Measurements from ENCODE around the gene HORMAD2.

DNA sequence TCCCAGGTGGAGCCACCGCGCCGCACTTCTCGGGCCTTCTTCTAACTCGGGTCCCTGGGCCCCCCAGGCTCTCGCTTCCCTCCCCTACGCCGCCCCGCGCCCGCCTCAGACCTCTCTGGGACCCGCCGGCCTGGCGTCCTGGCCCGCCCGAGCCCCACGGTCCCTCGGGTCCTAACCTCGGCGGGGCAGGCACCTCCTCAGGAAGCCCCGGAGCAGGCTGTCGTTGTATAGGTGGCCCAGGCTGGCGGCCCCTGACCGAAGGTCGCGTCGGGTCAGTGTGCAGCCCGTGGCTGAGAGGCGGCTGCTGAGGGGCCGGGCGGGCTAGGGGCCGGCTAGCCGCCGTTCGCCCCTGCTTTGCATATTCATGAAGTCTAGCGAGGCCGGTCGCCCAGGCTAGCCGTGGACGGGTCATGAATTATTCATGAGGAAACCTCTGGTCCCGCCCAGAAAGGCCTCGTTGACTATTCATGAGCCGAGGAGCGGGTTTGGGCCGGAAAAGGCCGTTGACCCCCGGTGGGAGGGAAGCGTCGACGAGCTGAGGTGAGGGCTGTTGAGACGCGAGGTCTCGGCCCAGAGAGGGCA lies at the start of gene HORMAD2:
- TF ChIP-seq, protein P1, sequence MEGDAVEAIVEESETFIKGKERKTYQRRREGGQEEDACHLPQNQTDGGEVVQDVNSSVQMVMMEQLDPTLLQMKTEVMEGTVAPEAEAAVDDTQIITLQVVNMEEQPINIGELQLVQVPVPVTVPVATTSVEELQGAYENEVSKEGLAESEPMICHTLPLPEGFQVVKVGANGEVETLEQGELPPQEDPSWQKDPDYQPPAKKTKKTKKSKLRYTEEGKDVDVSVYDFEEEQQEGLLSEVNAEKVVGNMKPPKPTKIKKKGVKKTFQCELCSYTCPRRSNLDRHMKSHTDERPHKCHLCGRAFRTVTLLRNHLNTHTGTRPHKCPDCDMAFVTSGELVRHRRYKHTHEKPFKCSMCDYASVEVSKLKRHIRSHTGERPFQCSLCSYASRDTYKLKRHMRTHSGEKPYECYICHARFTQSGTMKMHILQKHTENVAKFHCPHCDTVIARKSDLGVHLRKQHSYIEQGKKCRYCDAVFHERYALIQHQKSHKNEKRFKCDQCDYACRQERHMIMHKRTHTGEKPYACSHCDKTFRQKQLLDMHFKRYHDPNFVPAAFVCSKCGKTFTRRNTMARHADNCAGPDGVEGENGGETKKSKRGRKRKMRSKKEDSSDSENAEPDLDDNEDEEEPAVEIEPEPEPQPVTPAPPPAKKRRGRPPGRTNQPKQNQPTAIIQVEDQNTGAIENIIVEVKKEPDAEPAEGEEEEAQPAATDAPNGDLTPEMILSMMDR (tag by site-specific recombination; IDR thresholded peaks at IDR 0.05) = no peak
- TF ChIP-seq ZNF174 (tag by site-specific recombination; IDR thresholded peaks at IDR 0.05) (no peak), ZBTB7A (tag by site-specific recombination; IDR thresholded peaks at IDR 0.05; ENCODE audit: low read depth) (no peak), SETDB1 (IDR thresholded peaks at IDR 0.05; ENCODE audit: insufficient read length, low read length) (no peak), ZIC2 (tag by site-specific recombination; IDR thresholded peaks at IDR 0.05) (no peak), SP7 (tag by site-specific recombination; IDR thresholded peaks at IDR 0.05) (no peak), ZNF529 (tag by site-specific recombination; IDR thresholded peaks at IDR 0.05; ENCODE audit: insufficient replicate concordance) (no peak)
- TF ChIP-seq, protein P2, sequence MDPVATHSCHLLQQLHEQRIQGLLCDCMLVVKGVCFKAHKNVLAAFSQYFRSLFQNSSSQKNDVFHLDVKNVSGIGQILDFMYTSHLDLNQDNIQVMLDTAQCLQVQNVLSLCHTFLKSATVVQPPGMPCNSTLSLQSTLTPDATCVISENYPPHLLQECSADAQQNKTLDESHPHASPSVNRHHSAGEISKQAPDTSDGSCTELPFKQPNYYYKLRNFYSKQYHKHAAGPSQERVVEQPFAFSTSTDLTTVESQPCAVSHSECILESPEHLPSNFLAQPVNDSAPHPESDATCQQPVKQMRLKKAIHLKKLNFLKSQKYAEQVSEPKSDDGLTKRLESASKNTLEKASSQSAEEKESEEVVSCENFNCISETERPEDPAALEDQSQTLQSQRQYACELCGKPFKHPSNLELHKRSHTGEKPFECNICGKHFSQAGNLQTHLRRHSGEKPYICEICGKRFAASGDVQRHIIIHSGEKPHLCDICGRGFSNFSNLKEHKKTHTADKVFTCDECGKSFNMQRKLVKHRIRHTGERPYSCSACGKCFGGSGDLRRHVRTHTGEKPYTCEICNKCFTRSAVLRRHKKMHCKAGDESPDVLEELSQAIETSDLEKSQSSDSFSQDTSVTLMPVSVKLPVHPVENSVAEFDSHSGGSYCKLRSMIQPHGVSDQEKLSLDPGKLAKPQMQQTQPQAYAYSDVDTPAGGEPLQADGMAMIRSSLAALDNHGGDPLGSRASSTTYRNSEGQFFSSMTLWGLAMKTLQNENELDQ (tag by site-specific recombination; IDR thresholded peaks at IDR 0.05; ENCODE audit: low read depth) = no peak
- TF ChIP-seq, protein P3, sequence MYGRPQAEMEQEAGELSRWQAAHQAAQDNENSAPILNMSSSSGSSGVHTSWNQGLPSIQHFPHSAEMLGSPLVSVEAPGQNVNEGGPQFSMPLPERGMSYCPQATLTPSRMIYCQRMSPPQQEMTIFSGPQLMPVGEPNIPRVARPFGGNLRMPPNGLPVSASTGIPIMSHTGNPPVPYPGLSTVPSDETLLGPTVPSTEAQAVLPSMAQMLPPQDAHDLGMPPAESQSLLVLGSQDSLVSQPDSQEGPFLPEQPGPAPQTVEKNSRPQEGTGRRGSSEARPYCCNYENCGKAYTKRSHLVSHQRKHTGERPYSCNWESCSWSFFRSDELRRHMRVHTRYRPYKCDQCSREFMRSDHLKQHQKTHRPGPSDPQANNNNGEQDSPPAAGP (tag by site-specific recombination; IDR thresholded peaks at IDR 0.05) = no peak
- TF ChIP-seq, protein P4, sequence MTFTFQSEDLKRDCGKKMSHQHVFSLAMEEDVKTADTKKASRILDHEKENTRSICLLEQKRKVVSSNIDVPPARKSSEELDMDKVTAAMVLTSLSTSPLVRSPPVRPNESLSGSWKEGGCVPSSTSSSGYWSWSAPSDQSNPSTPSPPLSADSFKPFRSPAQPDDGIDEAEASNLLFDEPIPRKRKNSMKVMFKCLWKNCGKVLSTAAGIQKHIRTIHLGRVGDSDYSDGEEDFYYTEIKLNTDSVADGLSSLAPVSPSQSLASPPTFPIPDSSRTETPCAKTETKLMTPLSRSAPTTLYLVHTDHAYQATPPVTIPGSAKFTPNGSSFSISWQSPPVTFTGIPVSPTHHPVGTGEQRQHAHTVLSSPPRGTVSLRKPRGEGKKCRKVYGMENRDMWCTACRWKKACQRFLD (tag by site-specific recombination; IDR thresholded peaks at IDR 0.05) = no peak
- TF ChIP-seq, protein P5, sequence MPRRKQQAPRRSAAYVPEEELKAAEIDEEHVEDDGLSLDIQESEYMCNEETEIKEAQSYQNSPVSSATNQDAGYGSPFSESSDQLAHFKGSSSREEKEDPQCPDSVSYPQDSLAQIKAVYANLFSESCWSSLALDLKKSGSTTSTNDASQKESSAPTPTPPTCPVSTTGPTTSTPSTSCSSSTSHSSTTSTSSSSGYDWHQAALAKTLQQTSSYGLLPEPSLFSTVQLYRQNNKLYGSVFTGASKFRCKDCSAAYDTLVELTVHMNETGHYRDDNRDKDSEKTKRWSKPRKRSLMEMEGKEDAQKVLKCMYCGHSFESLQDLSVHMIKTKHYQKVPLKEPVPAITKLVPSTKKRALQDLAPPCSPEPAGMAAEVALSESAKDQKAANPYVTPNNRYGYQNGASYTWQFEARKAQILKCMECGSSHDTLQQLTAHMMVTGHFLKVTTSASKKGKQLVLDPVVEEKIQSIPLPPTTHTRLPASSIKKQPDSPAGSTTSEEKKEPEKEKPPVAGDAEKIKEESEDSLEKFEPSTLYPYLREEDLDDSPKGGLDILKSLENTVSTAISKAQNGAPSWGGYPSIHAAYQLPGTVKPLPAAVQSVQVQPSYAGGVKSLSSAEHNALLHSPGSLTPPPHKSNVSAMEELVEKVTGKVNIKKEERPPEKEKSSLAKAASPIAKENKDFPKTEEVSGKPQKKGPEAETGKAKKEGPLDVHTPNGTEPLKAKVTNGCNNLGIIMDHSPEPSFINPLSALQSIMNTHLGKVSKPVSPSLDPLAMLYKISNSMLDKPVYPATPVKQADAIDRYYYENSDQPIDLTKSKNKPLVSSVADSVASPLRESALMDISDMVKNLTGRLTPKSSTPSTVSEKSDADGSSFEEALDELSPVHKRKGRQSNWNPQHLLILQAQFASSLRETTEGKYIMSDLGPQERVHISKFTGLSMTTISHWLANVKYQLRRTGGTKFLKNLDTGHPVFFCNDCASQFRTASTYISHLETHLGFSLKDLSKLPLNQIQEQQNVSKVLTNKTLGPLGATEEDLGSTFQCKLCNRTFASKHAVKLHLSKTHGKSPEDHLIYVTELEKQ (tag by site-specific recombination; IDR thresholded peaks at IDR 0.05; ENCODE audit: borderline replicate concordance) = no peak
- TF ChIP-seq, protein P6, sequence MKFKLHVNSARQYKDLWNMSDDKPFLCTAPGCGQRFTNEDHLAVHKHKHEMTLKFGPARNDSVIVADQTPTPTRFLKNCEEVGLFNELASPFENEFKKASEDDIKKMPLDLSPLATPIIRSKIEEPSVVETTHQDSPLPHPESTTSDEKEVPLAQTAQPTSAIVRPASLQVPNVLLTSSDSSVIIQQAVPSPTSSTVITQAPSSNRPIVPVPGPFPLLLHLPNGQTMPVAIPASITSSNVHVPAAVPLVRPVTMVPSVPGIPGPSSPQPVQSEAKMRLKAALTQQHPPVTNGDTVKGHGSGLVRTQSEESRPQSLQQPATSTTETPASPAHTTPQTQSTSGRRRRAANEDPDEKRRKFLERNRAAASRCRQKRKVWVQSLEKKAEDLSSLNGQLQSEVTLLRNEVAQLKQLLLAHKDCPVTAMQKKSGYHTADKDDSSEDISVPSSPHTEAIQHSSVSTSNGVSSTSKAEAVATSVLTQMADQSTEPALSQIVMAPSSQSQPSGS (tag by site-specific recombination; IDR thresholded peaks at IDR 0.05; ENCODE audit: low read depth) = no peak
